SK-MEL-5 (cell line): Measurements from ENCODE around the gene HRH1. TPM values are rescaled to one million over a fixed set of nuclear protein-coding genes. Genes with fewer than 3 reads are reported as not detected.
A peak's percentile ranks its signal among the peaks of the same experiment; 100 is the strongest.

Experiments
- DNase-seq: peaks from one replicate; pipeline ENCODE4 v3.0.0-alpha.2; 2016; ENCODE audit warnings: low read depth, low spot score
- in situ Hi-C: cut with HindIII; loops from 2 replicates; pipeline ENCODE4 v1.10.0; 2016; ENCODE audit warnings: low sequenced_read_pairs, high pct_unique_total_duplicates, low pct_unique_long_range_greater_than_20kb
- total RNA-seq: library from RNA; depleted of rRNA; stranded (reverse); fragments of >200 nt; shearing (Covaris generic); gene quantifications from 2 replicates; pipeline ENCODE4 v1.2.3, GENCODE V29; 2014

Gene HRH1
- total RNA-seq, 1 experiment from 2014 or later = not detected

DNA sequence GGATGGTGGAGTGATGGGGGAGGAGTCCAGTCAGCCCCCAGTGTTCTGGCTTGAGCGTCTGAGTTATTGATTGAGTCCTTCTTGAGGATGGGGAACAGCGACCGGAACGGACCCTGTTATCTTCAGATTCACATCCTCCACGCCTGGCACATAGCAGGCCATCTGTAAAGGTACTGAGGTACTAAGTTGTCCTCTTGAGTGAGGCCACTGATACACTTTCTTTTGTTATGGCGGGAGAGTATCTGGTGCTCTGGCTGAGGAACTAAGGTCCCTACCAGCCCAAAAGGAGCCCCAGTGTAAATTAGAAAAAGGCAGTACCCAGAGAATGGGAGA, 16.7 kb upstream of the HRH1 start:
- no peak for DNase-seq
- in situ Hi-C loops = no loop called here

DNA sequence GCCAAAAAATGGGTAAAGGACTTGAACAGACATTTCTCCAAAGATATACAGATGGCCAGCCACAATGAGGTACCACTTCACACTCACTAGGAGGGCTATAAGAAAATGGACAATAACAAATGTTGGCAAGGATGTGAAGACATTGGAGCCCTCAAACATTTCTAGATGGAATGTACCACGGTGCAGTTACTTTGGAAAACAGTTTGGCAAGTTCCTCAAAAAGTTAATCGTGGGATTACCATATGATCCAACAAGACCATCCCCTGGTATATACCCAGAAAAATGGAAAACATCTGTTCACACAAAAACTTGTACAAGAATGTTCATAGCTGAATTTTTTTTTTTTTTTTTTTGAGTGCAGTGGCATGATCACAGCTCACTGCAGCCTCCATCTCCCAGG, 15.9 kb upstream of the HRH1 start:
- no peak for DNase-seq
- in situ Hi-C loops = no loop called here

DNA sequence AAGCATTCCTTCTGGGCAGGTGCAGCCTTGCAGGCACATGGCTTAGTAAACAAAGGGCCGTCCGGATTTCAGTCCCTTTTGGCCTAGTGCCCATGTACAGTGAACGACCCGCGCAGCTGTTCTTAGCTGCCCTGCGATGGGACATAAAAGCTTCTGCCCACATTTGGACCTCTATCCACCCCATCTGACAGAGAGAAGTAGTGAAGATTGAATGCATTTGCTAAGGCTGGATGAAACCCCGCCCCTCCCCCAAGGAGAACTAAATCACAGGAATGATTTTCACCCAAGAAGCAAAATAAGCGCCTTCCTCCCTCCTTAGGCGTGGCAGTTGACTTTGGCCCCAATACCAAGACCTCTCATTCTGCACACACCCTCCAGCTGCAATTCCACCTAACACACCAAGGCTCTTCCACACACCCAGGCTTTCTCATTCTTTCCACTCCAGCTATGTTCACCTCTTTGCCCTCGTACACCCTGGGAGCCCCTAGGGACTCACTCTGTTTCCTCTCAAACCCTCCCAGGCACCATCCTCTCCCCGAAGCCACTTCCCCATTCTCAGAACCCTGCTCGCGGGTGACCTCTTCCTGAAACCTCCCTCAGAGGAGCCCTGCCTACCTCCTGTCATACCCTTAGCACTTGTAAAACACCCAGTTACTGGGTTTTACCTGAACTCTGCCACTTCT, 14.1 kb upstream of the HRH1 start:
- in situ Hi-C loops = no loop called here
- DNase-seq = no peak

GRCh38 chr3:11140713-11141104, 13.6 kb upstream of the HRH1 start:
- in situ Hi-C loops = no loop called here
- DNase-seq = no peak

- DNase-seq = no peak
- in situ Hi-C loops = no loop called here
Observed at GRCh38 chr3:11143476-11143875, 10.8 kb upstream of the HRH1 start.

GRCh38 chr3:11144996-11145395, 9.3 kb upstream of the HRH1 start:
- no peak for DNase-seq
- in situ Hi-C loops = no loop called here

- no peak for DNase-seq
- in situ Hi-C loops = no loop called here
Observed at GRCh38 chr3:11145888-11146287, 8.4 kb upstream of the HRH1 start.

DNA sequence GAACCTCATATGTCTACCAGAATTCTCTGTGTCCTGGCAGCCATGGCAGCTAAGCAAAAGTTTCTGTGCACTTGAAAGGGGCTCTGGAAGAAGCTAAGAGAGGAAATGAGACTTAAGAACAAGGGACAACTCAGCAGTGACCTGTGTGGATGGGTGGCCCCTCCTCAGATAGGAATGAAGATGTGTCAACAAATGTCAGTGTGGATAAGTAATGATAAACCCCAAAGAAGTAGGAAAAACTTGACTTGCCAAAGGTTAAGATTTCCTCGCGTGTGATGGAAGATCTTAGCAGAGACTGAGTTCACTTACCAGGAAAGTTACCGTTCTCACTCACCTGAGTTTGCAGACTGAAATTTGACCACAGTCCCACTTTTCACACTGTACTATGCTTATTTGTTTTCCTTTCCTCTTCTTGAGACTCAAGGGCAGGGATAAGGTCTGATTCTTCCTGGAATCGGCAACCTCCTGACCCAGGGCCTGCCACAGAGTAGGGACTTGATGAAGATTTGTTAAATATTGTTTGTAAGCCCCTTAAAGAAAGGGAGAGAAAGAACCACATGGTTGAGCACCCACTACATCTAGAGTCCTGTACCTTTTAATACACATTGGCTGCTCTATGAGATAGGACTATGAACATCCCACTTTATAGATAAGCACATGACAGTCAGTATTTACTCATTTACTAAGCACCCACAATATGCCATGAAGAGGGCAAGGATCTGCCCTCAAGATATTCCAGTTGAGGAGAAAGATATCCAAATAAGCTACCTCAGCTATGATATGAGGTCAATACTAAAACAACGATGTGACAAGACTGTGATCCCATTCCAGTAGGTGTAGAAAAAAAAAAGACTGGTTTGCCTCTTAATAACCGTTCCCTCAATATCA, 7.3 kb upstream of the HRH1 start:
- in situ Hi-C loops = no loop called here

DNA sequence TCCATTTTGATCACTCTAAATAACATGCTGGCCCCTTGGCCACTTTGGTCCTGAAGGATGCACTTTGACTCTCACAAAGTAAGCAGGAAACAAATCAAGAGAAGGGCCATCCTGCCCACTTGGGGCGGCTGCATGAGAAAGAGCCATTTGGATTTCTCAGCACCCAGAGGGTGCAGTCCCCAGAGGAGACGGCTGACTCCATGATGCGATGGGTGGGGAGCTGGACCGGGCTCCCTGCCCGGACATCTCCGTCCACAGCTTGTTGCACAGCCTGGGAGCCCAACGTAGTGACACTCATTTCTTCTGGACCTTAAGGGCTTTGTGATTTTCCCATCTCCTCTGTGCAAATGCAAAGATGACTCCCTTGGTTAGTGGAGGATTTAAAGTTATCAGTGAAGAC, 4.0 kb upstream of the HRH1 start:
- in situ Hi-C loops = no loop called here
- DNase-seq = no peak

More for the DNA sequence above, 7.3 kb upstream of the HRH1 start:
- no peak for DNase-seq

GRCh38 chr3:11152301-11152700, 2.0 kb upstream of the HRH1 start:
- in situ Hi-C loops = no loop called here
- no peak for DNase-seq

DNA sequence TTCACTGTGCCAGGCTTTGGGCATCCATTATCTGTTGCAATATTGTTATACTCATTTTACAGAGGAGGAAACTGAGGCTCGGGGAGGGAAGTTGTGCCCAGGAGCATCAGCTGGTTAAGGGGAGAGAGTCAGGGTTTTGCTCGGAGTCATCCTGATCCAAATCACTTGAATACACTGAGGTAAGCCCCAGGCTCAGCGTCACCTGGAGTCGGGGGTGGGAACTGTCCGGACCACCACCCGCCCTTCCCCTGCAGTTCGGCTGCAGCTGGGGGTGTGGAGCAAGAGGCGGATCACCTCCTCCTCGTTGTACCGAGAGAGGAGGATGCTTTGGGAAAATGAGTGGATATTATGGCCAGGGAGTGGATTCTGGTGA, 646 bp downstream of the HRH1 start:
- in situ Hi-C loops = no loop called here
- DNase-seq = no peak

GRCh38 chr3:11155341-11156025, 1.2 kb downstream of the HRH1 start:
- DNase-seq = peak; percentile 70
- in situ Hi-C loops = no loop called here

GRCh38 chr3:11156026-11156410, 1.7 kb downstream of the HRH1 start:
- in situ Hi-C loops = no loop called here
- DNase-seq = no peak

- no peak for DNase-seq
- in situ Hi-C loops = no loop called here
Observed at GRCh38 chr3:11157421-11157820, 3.1 kb downstream of the HRH1 start.

GRCh38 chr3:11159421-11159904, 5.2 kb downstream of the HRH1 start:
- no peak for DNase-seq
- in situ Hi-C loops = no loop called here

DNA sequence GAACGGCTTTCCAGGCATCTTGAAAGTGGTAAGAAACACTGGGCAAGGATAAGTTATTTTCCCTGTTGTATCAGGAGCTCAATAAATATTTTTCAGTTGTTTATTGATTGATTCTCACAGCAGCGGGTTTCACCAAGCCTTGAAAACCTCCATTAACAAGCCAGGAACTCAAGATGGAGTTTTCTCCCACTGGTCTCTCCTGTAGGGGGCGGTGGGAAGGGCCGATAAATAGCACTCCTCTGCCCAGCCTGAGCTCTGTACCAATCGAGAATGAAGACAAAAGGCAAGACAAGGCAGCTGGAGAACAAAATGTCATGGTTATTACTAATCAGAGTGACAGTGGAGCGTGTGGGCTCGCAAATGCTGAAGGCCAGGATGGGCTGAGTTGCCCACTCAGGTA, 7.4 kb downstream of the HRH1 start:
- no peak for DNase-seq
- in situ Hi-C loops = no loop called here

- no peak for DNase-seq
- in situ Hi-C loops = no loop called here
Observed at GRCh38 chr3:11162401-11163345, 8.4 kb downstream of the HRH1 start.

GRCh38 chr3:11164607-11165006, 10.3 kb downstream of the HRH1 start:
- in situ Hi-C loops = no loop called here
- no peak for DNase-seq
